HepG2 (cell line): ENCODE measurements around the gene VWA1. TPM values are rescaled to one million over a fixed set of nuclear protein-coding genes. Genes with fewer than 3 reads are reported as not detected.

Experiments
- AGO1 ChIP-seq: fragments of 200-400 bp; formaldehyde crosslinking; IDR thresholded peaks from 2 replicates; pipeline ENCODE4 v1.6.1; 2017; ENCODE audit warnings: mild to moderate bottlenecking, low read depth, low read length, moderate library complexity; ENCODE audit not compliant: poor library complexity, severe bottlenecking
- CREB3 ChIP-seq: sonication (generic); formaldehyde crosslinking; IDR thresholded peaks from 2 replicates; pipeline ENCODE4 v1.5.0; 2020; ENCODE audit warnings: missing genetic modification reagents
- HNRNPH1 ChIP-seq: fragments of 200-400 bp; formaldehyde crosslinking; optimal IDR thresholded peaks from 2 replicates; pipeline ENCODE3; 2017; ENCODE audit warnings: mild to moderate bottlenecking, low read depth, low read length
- MAFF ChIP-seq: IDR thresholded peaks from 2 replicates; pipeline ENCODE4 v1.6.1; 2011; ENCODE audit warnings: low read depth, low read length, improper control_type of control experiment
- MAZ ChIP-seq, 2 experiments: sonication (generic) in 1 of 2; formaldehyde crosslinking in 1 of 2; IDR thresholded peaks; 2 replicates each; pipeline versions ENCODE4 v1.5.0 to v1.6.1; 2012 to 2020; ENCODE audit warnings: low read depth in 2 of 2, mild to moderate bottlenecking in 2 of 2, borderline replicate concordance in 1 of 2, improper control_type of control experiment in 1 of 2, low read length in 1 of 2, missing genetic modification reagents in 1 of 2, moderate library complexity in 1 of 2
- MLLT10 ChIP-seq: sonication (generic); formaldehyde crosslinking; IDR thresholded peaks from 2 replicates; pipeline ENCODE4 v1.4.0; 2020; ENCODE audit warnings: missing genetic modification reagents
- SKI ChIP-seq: fragments of 450-650 bp; IDR thresholded peaks from one replicate; pipeline ENCODE4 v1.6.1; 2018; ENCODE audit warnings: mild to moderate bottlenecking; ENCODE audit not compliant: partially characterized antibody
- ZC3H4 ChIP-seq: sonication (generic); formaldehyde crosslinking; IDR thresholded peaks from 2 replicates; pipeline ENCODE4 v1.4.0; 2020; ENCODE audit warnings: missing genetic modification reagents, borderline replicate concordance
- ZNF180 ChIP-seq: sonication (generic); formaldehyde crosslinking; IDR thresholded peaks from 2 replicates; pipeline ENCODE4 v1.4.0; 2020; ENCODE audit warnings: low read depth, missing genetic modification reagents, borderline replicate concordance
- ZNF30 ChIP-seq: sonication (generic); formaldehyde crosslinking; IDR thresholded peaks from 2 replicates; pipeline ENCODE4 v1.5.0; 2020; ENCODE audit warnings: mild to moderate bottlenecking, missing genetic modification reagents
- ZNF569 ChIP-seq: sonication (generic); formaldehyde crosslinking; IDR thresholded peaks from 2 replicates; pipeline ENCODE4 v1.5.0; 2020; ENCODE audit warnings: mild to moderate bottlenecking, missing genetic modification reagents, moderate library complexity, borderline replicate concordance
- ZNF577 ChIP-seq: sonication (generic); formaldehyde crosslinking; IDR thresholded peaks from 2 replicates; pipeline ENCODE4 v1.4.0; 2020; ENCODE audit warnings: mild to moderate bottlenecking, low read depth, missing genetic modification reagents, borderline replicate concordance
- ZNF629 ChIP-seq: sonication (generic); formaldehyde crosslinking; conservative IDR thresholded peaks from 2 replicates; pipeline ENCODE4 v1.5.0; 2020; ENCODE audit warnings: missing genetic modification reagents
- ZNF687 ChIP-seq: sonication (generic); formaldehyde crosslinking; IDR thresholded peaks from 2 replicates; pipeline ENCODE4 v1.5.1; 2020; ENCODE audit warnings: mild to moderate bottlenecking, missing genetic modification reagents, moderate library complexity
- ZNF775 ChIP-seq: sonication (generic); formaldehyde crosslinking; IDR thresholded peaks from 2 replicates; pipeline ENCODE4 v1.4.0; 2020; ENCODE audit warnings: missing genetic modification reagents, mild to moderate bottlenecking, moderate library complexity, borderline replicate concordance
- ZXDC ChIP-seq: sonication (generic); formaldehyde crosslinking; IDR thresholded peaks from 2 replicates; pipeline ENCODE4 v1.5.0; 2020; ENCODE audit warnings: mild to moderate bottlenecking, missing genetic modification reagents
- polyA plus RNA-seq, 8 experiments: library from polyadenylated mRNA; depleted of rRNA in 3 of 8; stranded (reverse) in 7 of 8; unstranded in 1 of 8; fragments of >200 nt; fragmentation: Illumina TruSeq in 4 of 8; extraction: Trizol in 4 of 8; gene quantifications; 2 replicates each; pipeline versions ENCODE4 v1.2.1 to v1.2.3, GENCODE V29; 2011 to 2016; ENCODE audit warnings: low read depth in 4 of 8, missing spikeins in 1 of 8, mixed read lengths in 1 of 8; ENCODE audit not compliant: insufficient read depth in 1 of 8
- total RNA-seq, 5 experiments: library from RNA; depleted of rRNA; stranded (reverse); fragments of >200 nt; fragmentation: Illumina TruSeq; extraction: Trizol; gene quantifications; 2 replicates each; pipeline ENCODE4 v1.2.3, GENCODE V29; 2016; ENCODE audit warnings: low read depth in 1 of 5

The VWA1 gene
- total and polyA plus RNA-seq, 2 of the 13 experiments (the other 11 are each of a cell fraction or from before 2014, with no cell fraction given): 40.9 to 57.5 TPM

GRCh38 chr1:1402072-1402900 lies 33.2 kb upstream of the VWA1 start (continued):
- TF ChIP-seq MAZ (IDR thresholded peaks at IDR 0.05; ENCODE audit: borderline replicate concordance, low read depth, low read length): no peak
- no peak for TF ChIP-seq MAZ (CRISPR knock-in tag; IDR thresholded peaks at IDR 0.05; ENCODE audit: low read depth)
- no peak for TF ChIP-seq ZNF30
- TF ChIP-seq ZXDC (CRISPR knock-in tag): no peak
- TF ChIP-seq MLLT10 (CRISPR knock-in tag): no peak
- TF ChIP-seq MAFF: no peak
- TF ChIP-seq SKI: no peak
- no peak for TF ChIP-seq ZNF569 (CRISPR knock-in tag)
- TF ChIP-seq HNRNPH1: no peak
- no peak for TF ChIP-seq ZNF629 (CRISPR knock-in tag)
- no peak for TF ChIP-seq ZNF687 (CRISPR knock-in tag)
- no peak for TF ChIP-seq ZNF577 (CRISPR knock-in tag)
- TF ChIP-seq ZC3H4 (CRISPR knock-in tag): no peak
- no peak for TF ChIP-seq CREB3 (CRISPR knock-in tag)
- no peak for TF ChIP-seq ZNF775 (CRISPR knock-in tag)
- TF ChIP-seq AGO1: no peak
- no peak for TF ChIP-seq ZNF180 (CRISPR knock-in tag)
